ENCODE results near the gene CACNB4.

- TF ChIP-seq POLR2AphosphoS5 (IDR thresholded peaks at IDR 0.05; ENCODE audit: insufficient read depth in 1 of 2, low read depth in 1 of 2) (no peak), CTCF (IDR thresholded peaks at IDR 0.05) (no peak)
Observed at GRCh38 chr2:151872463-151872862, 226.4 kb downstream of the CACNB4 start.
